HCT116 (cell line): Measurements from ENCODE around the gene RFTN2. TPM values are rescaled to one million over a fixed set of nuclear protein-coding genes. Genes with fewer than 3 reads are reported as not detected.
"Not testable (repeated sequence)": the region's sequence is repeated elsewhere in the genome, so short reads cannot be mapped to it uniquely, and the experiment has no call there.

ENCODE experiments used
- ATAC-seq: fragments of 200-7000 bp; cut with Tn5 transposase; 2 replicates; pipeline ENCODE4 v1.9.1; 2020; ENCODE audit warnings: mild to moderate bottlenecking, moderate library complexity
- BruUV-seq: library from RNA; stranded (reverse); fragments of 400-500 nt; replicated peaks from 2 replicates; lab custom pipeline; 2021; lab: Mats Ljungman, UMichigan
- CTCF ChIA-PET: fragments of 300-600 bp; sonication (Branson Sonifier 250); formaldehyde crosslinking; loops from one replicate; lab custom pipeline; 2021; ENCODE audit warnings: antibody characterized with exemption; lab: Charles Lee
- POLR2A ChIA-PET: fragments of 300-600, 350-600 bp; sonication (Branson Sonifier 250); formaldehyde crosslinking; loops from one replicate; lab custom pipeline; 2021; ENCODE audit warnings: antibody characterized with exemption; lab: Charles Lee
- RAD21 ChIA-PET, 2 experiments: fragments of 300-600 bp; sonication (Branson Sonifier 250); formaldehyde crosslinking; loops; one replicate each; lab custom pipeline; 2023; ENCODE audit warnings: low total read pairs in 2 of 2; ENCODE audit not compliant: uncharacterized antibody in 2 of 2, unreplicated experiment in 2 of 2, low non-redundant PET in 1 of 2; lab: Charles Lee
- DNase-seq: peaks from one replicate; pipeline ENCODE4 v3.0.0-alpha.2; 2010; ENCODE audit warnings: low read depth, low spot score
- H2AFZ ChIP-seq: fragments of 200-600 bp; shearing (Covaris generic), sonication (generic); 2 replicates; pipeline ENCODE4 v1.6.1; 2017; ENCODE audit warnings: low read depth, mixed run types, mixed read lengths, antibody characterized with exemption, low read length; ENCODE audit not compliant: poor library complexity, severe bottlenecking
- H3K27ac ChIP-seq: 2 replicates; pipeline ENCODE4 v1.5.1; 2012; ENCODE audit warnings: low read depth, low read length
- H3K27me3 ChIP-seq: fragments of 200-600 bp; sonication (generic); 2 replicates; pipeline ENCODE4 v1.6.1; 2016; ENCODE audit warnings: mixed run types, low read length, mixed read lengths; ENCODE audit not compliant: insufficient read depth
- H3K36me3 ChIP-seq, 2 experiments: fragments of 200-500 bp in 1 of 2; fragments of 200-600 bp in 1 of 2; sonication (Bioruptor generic) in 1 of 2; sonication (generic) in 1 of 2; 2 replicates each; pipeline versions ENCODE4 v1.5.1 to v1.6.1; 2014 to 2016; ENCODE audit warnings: low read length in 2 of 2, inconsistent platforms in 1 of 2, mixed read lengths in 1 of 2, mixed run types in 1 of 2; ENCODE audit not compliant: insufficient read depth in 2 of 2, control insufficient read depth in 1 of 2
- H3K4me1 ChIP-seq, 2 experiments: fragments of 200-600 bp in 1 of 2; sonication (generic) in 1 of 2; 2 replicates each; pipeline versions ENCODE4 v1.5.1 to v1.6.1; 2012 to 2017; ENCODE audit warnings: low read length in 2 of 2, inconsistent platforms in 1 of 2, mild to moderate bottlenecking in 1 of 2, mixed read lengths in 1 of 2, mixed run types in 1 of 2, moderate library complexity in 1 of 2; ENCODE audit not compliant: insufficient read depth in 2 of 2, control insufficient read depth in 1 of 2
- H3K4me2 ChIP-seq: fragments of 200-600 bp; sonication (generic); 2 replicates; pipeline ENCODE4 v1.6.1; 2017; ENCODE audit warnings: mixed run types, low read length, mixed read lengths
- H3K4me3 ChIP-seq, 2 experiments: fragments of 200-600 bp in 1 of 2; sonication (generic) in 1 of 2; replicated peaks in 1 of 2; 2 replicates each; pipeline ENCODE4 v1.5.1; 2011 to 2016; ENCODE audit warnings: low read length in 2 of 2, control low read depth in 1 of 2, low read depth in 1 of 2, mild to moderate bottlenecking in 1 of 2, mixed read lengths in 1 of 2, mixed run types in 1 of 2
- H3K79me2 ChIP-seq: fragments of 200-600 bp; sonication (generic); 2 replicates; pipeline ENCODE4 v1.6.1; 2017; ENCODE audit warnings: mild to moderate bottlenecking, mixed run types, low read length, moderate library complexity, mixed read lengths; ENCODE audit not compliant: insufficient read depth
- H3K9ac ChIP-seq: fragments of 200-600 bp; sonication (generic); 2 replicates; pipeline ENCODE4 v1.6.1; 2016; ENCODE audit warnings: low read length, mixed read lengths
- H3K9me2 ChIP-seq: fragments of 200-600 bp; sonication (generic), shearing (Covaris generic); 2 replicates; pipeline ENCODE4 v1.6.1; 2017; ENCODE audit warnings: mixed run types, mild to moderate bottlenecking, moderate library complexity; ENCODE audit not compliant: insufficient read depth
- H3K9me3 ChIP-seq, 2 experiments: fragments of 200-500 bp in 1 of 2; fragments of 200-600 bp in 1 of 2; sonication (Bioruptor generic) in 1 of 2; sonication (generic) in 1 of 2; 2 replicates each; pipeline ENCODE4 v1.6.1; 2014 to 2017; ENCODE audit warnings: low read length in 2 of 2, mixed read lengths in 2 of 2, inconsistent platforms in 1 of 2, low read depth in 1 of 2, mild to moderate bottlenecking in 1 of 2, mixed run types in 1 of 2, moderate library complexity in 1 of 2; ENCODE audit not compliant: control insufficient read depth in 1 of 2, insufficient read depth in 1 of 2
- H4K20me1 ChIP-seq: fragments of 200-600 bp; sonication (generic), shearing (Covaris generic); 2 replicates; pipeline ENCODE4 v1.6.1; 2017; ENCODE audit warnings: mixed run types, mild to moderate bottlenecking, moderate library complexity; ENCODE audit not compliant: insufficient read depth
- ATF3 ChIP-seq: IDR thresholded peaks from 2 replicates; pipeline ENCODE4 v1.6.1; 2012
- CBX3 ChIP-seq: IDR thresholded peaks from 2 replicates; pipeline ENCODE4 v1.6.1; 2012; ENCODE audit warnings: low read depth
- CEBPB ChIP-seq: IDR thresholded peaks from 2 replicates; pipeline ENCODE4 v1.6.1; 2012; ENCODE audit warnings: low read depth
- EGR1 ChIP-seq: IDR thresholded peaks from 2 replicates; pipeline ENCODE4 v1.6.1; 2012; ENCODE audit warnings: low read depth
- ELF1 ChIP-seq: IDR thresholded peaks from 2 replicates; pipeline ENCODE4 v1.6.1; 2012; ENCODE audit warnings: low read depth, borderline replicate concordance
- EZH2 ChIP-seq: fragments of 200-600 bp; sonication (generic); IDR thresholded peaks from 2 replicates; pipeline ENCODE4 v1.6.1; 2017; ENCODE audit warnings: antibody characterized with exemption, mixed run types
- EZH2phosphoT487 ChIP-seq: fragments of 200-600 bp; IDR thresholded peaks from 2 replicates; pipeline ENCODE4 v1.6.1; 2018; ENCODE audit warnings: antibody characterized with exemption, borderline replicate concordance
- FOSL1 ChIP-seq: IDR thresholded peaks from 2 replicates; pipeline ENCODE4 v1.6.1; 2012; ENCODE audit warnings: low read depth
- JUND ChIP-seq: IDR thresholded peaks from 2 replicates; pipeline ENCODE4 v1.6.1; 2012
- POLR2AphosphoS5 ChIP-seq: IDR thresholded peaks from 2 replicates; pipeline ENCODE4 v1.6.1; 2011; ENCODE audit warnings: mild to moderate bottlenecking, low read depth, low read length, moderate library complexity
- RAD21 ChIP-seq: IDR thresholded peaks from 2 replicates; pipeline ENCODE4 v1.6.1; 2012; ENCODE audit warnings: low read depth, mild to moderate bottlenecking
- SIN3A ChIP-seq: IDR thresholded peaks from 2 replicates; pipeline ENCODE4 v1.6.1; 2012; ENCODE audit warnings: low read depth
- SP1 ChIP-seq: IDR thresholded peaks from 2 replicates; pipeline ENCODE4 v1.6.1; 2012; ENCODE audit warnings: low read depth
- SRF ChIP-seq: IDR thresholded peaks from 2 replicates; pipeline ENCODE4 v1.6.1; 2012; ENCODE audit warnings: low read depth
- TCF7L2 ChIP-seq: IDR thresholded peaks from 2 replicates; pipeline ENCODE4 v1.7.0; 2011; ENCODE audit warnings: borderline replicate concordance, inconsistent platforms; ENCODE audit not compliant: insufficient read depth, insufficient read length; ENCODE audit errors: extremely low read depth
- YY1 ChIP-seq: IDR thresholded peaks from 2 replicates; pipeline ENCODE4 v1.6.1; 2011; ENCODE audit warnings: low read length, low read depth, moderate library complexity, mild to moderate bottlenecking; ENCODE audit not compliant: insufficient replicate concordance; ENCODE audit errors: extremely low read depth
- ZFX ChIP-seq: fragments of 450-650 bp; IDR thresholded peaks from 2 replicates; pipeline ENCODE4 v1.6.1; 2017
- ZNF274 ChIP-seq: fragments of 200-500 bp; sonication (Bioruptor generic); IDR thresholded peaks from 2 replicates; pipeline ENCODE4 v1.6.1; 2014; ENCODE audit warnings: mild to moderate bottlenecking, low read depth, low read length, inconsistent platforms
- intact Hi-C: fragments of 100-400 bp; cut with micrococcal nuclease; formaldehyde crosslinking; loops from 2 replicates; pipeline ENCODE4 v1.10.0; 2022
- total RNA-seq: library from RNA; stranded (reverse); gene quantifications from one replicate; pipeline ENCODE4 v1.2.1, GENCODE V29; 2021; ENCODE audit not compliant: unreplicated experiment
- TF ChIP-seq, protein P1 (sequence below), 3 experiments: fragments of 200-600 bp in 1 of 3; sonication (generic) in 1 of 3; IDR thresholded peaks in 2 of 3; conservative IDR thresholded peaks in 1 of 3; 2 replicates each; pipeline ENCODE4 v1.5.1; 2012 to 2017; ENCODE audit warnings: low read depth in 2 of 3, low read length in 2 of 3, antibody characterized with exemption in 1 of 3, borderline replicate concordance in 1 of 3, control low read depth in 1 of 3, mild to moderate bottlenecking in 1 of 3, mixed read lengths in 1 of 3, mixed run types in 1 of 3, moderate library complexity in 1 of 3; ENCODE audit not compliant: insufficient read depth in 1 of 3

RFTN2 gene
- total RNA-seq, 1 experiment from 2014 or later, result not detected

- Histone ChIP-seq H2AFZ (no peak overlapping the region), H3K27me3 (no peaks in the 10 kb centered on the region), H3K27ac (no peak overlapping the region), H3K36me3 (no peaks in the 10 kb centered on the region), H3K9me3 (no peaks in the 10 kb centered on the region), H3K79me2 (no peaks in the 10 kb centered on the region), H3K9ac (no peak overlapping the region), H3K4me1 (no peaks in the 10 kb centered on the region), H3K4me3 (no peak overlapping the region), H3K4me2 (no peak overlapping the region), H3K9me2 (no peaks in the 10 kb centered on the region), H4K20me1 (no peaks in the 10 kb centered on the region)
- ATAC-seq, result no peak
- CTCF ChIA-PET, result interaction anchor here (0.6 kb wide), 1 partner anchor 128 kb away, joined by 4 read pairs; no protein-coding TSS in a partner anchor
- RAD21 ChIA-PET, result no interaction called here
- TF ChIP-seq EZH2 (no peak), YY1 (no peak), EZH2phosphoT487 (no peak), CBX3 (no peak), ZNF274 (no peak), SIN3A (no peak), FOSL1 (no peak), JUND (no peak), CEBPB (no peak), RAD21 (no peak), ELF1 (no peak), ZFX (no peak), TCF7L2 (no peak), SRF (no peak), EGR1 (no peak), SP1 (no peak), POLR2AphosphoS5 (no peak), ATF3 (no peak)
- TF ChIP-seq, protein P1, sequence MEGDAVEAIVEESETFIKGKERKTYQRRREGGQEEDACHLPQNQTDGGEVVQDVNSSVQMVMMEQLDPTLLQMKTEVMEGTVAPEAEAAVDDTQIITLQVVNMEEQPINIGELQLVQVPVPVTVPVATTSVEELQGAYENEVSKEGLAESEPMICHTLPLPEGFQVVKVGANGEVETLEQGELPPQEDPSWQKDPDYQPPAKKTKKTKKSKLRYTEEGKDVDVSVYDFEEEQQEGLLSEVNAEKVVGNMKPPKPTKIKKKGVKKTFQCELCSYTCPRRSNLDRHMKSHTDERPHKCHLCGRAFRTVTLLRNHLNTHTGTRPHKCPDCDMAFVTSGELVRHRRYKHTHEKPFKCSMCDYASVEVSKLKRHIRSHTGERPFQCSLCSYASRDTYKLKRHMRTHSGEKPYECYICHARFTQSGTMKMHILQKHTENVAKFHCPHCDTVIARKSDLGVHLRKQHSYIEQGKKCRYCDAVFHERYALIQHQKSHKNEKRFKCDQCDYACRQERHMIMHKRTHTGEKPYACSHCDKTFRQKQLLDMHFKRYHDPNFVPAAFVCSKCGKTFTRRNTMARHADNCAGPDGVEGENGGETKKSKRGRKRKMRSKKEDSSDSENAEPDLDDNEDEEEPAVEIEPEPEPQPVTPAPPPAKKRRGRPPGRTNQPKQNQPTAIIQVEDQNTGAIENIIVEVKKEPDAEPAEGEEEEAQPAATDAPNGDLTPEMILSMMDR (IDR thresholded peaks at IDR 0.05 in 2 of 3, conservative IDR thresholded peaks at IDR 0.05 in 1 of 3; ENCODE audit: borderline replicate concordance in 1 of 3, insufficient read depth in 1 of 3, low read depth in 2 of 3, low read length in 2 of 3), result no peak
- intact Hi-C loops, result no loop called here
- BruUV-seq, result no TSS peak
- no peak for DNase-seq
- POLR2A ChIA-PET, result no interaction called here
These were observed 83.9 kb downstream of the RFTN2 start for GRCh38 chr2:197591339-197592072.

- CTCF ChIA-PET, H2AFZ ChIP-seq, ATAC-seq: not testable (repeated sequence)
These were observed 88.1 kb downstream of the RFTN2 start for GRCh38 chr2:197587255-197587654.

More at GRCh38 chr2:197587255-197587654, 88.1 kb downstream of the RFTN2 start:
- H3K4me2 ChIP-seq, H3K4me3 ChIP-seq, H4K20me1 ChIP-seq, H3K36me3 ChIP-seq, intact Hi-C loops, H3K9me3 ChIP-seq, H3K27me3 ChIP-seq, BruUV-seq, RAD21 ChIA-PET, H3K79me2 ChIP-seq, H3K9ac ChIP-seq, DNase-seq, H3K9me2 ChIP-seq, H3K27ac ChIP-seq, H3K4me1 ChIP-seq, POLR2A ChIA-PET: not testable (repeated sequence)
